Ishikawa (cell line): ENCODE results near the gene ETV3.

Experiments used
- CEBPB ChIP-seq: IDR thresholded peaks from 2 replicates; pipeline ENCODE4 v1.6.1; 2012
- CREB1 ChIP-seq: IDR thresholded peaks from 2 replicates; pipeline ENCODE4 v1.6.1; 2012; ENCODE audit warnings: low read depth
- EGR1 ChIP-seq: IDR thresholded peaks from 2 replicates; pipeline ENCODE4 v1.6.1; 2012
- EP300 ChIP-seq: IDR thresholded peaks from 2 replicates; pipeline ENCODE4 v1.6.1; 2012; ENCODE audit warnings: borderline replicate concordance
- FOXM1 ChIP-seq: IDR thresholded peaks from 2 replicates; pipeline ENCODE4 v1.6.1; 2012; ENCODE audit warnings: low read depth, borderline replicate concordance
- MAX ChIP-seq: IDR thresholded peaks from 2 replicates; pipeline ENCODE4 v1.6.1; 2012
- NFIC ChIP-seq: IDR thresholded peaks from 2 replicates; pipeline ENCODE4 v1.6.1; 2012
- RAD21 ChIP-seq: IDR thresholded peaks from 2 replicates; pipeline ENCODE4 v1.6.1; 2012; ENCODE audit warnings: low read depth
- REST ChIP-seq: IDR thresholded peaks from 2 replicates; pipeline ENCODE4 v1.6.1; 2012; ENCODE audit warnings: low read depth, mild to moderate bottlenecking
- TAF1 ChIP-seq: IDR thresholded peaks from 2 replicates; pipeline ENCODE4 v1.6.1; 2012; ENCODE audit warnings: low read depth, mild to moderate bottlenecking
- TCF12 ChIP-seq: IDR thresholded peaks from 2 replicates; pipeline ENCODE4 v1.6.1; 2012; ENCODE audit warnings: low read depth
- TEAD4 ChIP-seq: IDR thresholded peaks from 2 replicates; pipeline ENCODE4 v1.6.1; 2012
- USF1 ChIP-seq: IDR thresholded peaks from 2 replicates; pipeline ENCODE4 v1.6.1; 2012
- YY1 ChIP-seq: IDR thresholded peaks from 2 replicates; pipeline ENCODE4 v1.6.1; 2012; ENCODE audit warnings: low read depth
- ZBTB7A ChIP-seq: IDR thresholded peaks from 2 replicates; pipeline ENCODE4 v1.6.1; 2012; ENCODE audit warnings: low read depth

ETV3 gene

GRCh38 chr1:157146244-157146643 is 8.0 kb upstream of the ETV3 start:
- no peak for TF ChIP-seq FOXM1
- TF ChIP-seq TCF12 = no peak
- no peak for TF ChIP-seq TEAD4
- no peak for TF ChIP-seq CEBPB
- TF ChIP-seq CREB1 = no peak
- TF ChIP-seq EGR1 = no peak
- TF ChIP-seq MAX = no peak
- TF ChIP-seq YY1 = no peak
- TF ChIP-seq USF1 = no peak
- TF ChIP-seq RAD21 = no peak
- TF ChIP-seq NFIC = no peak
- TF ChIP-seq TAF1 = no peak
- TF ChIP-seq EP300 = no peak
- TF ChIP-seq ZBTB7A = no peak
- no peak for TF ChIP-seq REST

GRCh38 chr1:157145076-157145475 is 6.9 kb upstream of the ETV3 start:
- TF ChIP-seq CEBPB (no peak), REST (no peak), EP300 (no peak), TCF12 (no peak), FOXM1 (no peak), TEAD4 (no peak), EGR1 (no peak), NFIC (no peak), CREB1 (no peak), ZBTB7A (no peak), TAF1 (no peak), USF1 (no peak), RAD21 (no peak), MAX (no peak), YY1 (no peak)

- no peak for TF ChIP-seq ZBTB7A
- no peak for TF ChIP-seq MAX
- TF ChIP-seq REST = no peak
- no peak for TF ChIP-seq NFIC
- no peak for TF ChIP-seq FOXM1
- TF ChIP-seq EGR1 = no peak
- no peak for TF ChIP-seq EP300
Observed at GRCh38 chr1:157144509-157144908, 6.3 kb upstream of the ETV3 start.

- TF ChIP-seq CREB1 (no peak), USF1 (no peak)
Observed at GRCh38 chr1:157142765-157143423, 4.7 kb upstream of the ETV3 start.
